HepG2 (cell line): ENCODE measurements around the gene TBX15. TPM values are rescaled to one million over a fixed set of nuclear protein-coding genes. Genes with fewer than 3 reads are reported as not detected.

Experiments used
- ATAC-seq: fragments of 200-7000 bp; cut with Tn5 transposase; 3 replicates; pipeline ENCODE4 v1.9.1; 2020; ENCODE audit warnings: mild to moderate bottlenecking, moderate library complexity
- BruUV-seq: library from RNA; stranded (reverse); fragments of 400-500 nt; replicated peaks from 2 replicates; lab custom pipeline; 2021; lab: Mats Ljungman, UMichigan
- CTCF ChIA-PET: fragments of 300-600 bp; formaldehyde crosslinking; extraction: SDS; loops from one replicate; lab custom pipeline; 2021; ENCODE audit warnings: low total read pairs, inconsistent platforms, low intra/inter-chr PET ratio; lab: Yijun Ruan, JAX
- POLR2A ChIA-PET: fragments of 350-600 bp; sonication (Branson Sonifier 250); formaldehyde crosslinking; loops from one replicate; lab custom pipeline; 2020; ENCODE audit warnings: antibody characterized with exemption, inconsistent platforms; lab: Yijun Ruan, JAX
- DNase-seq: peaks from one replicate; pipeline ENCODE4 v3.0.0-alpha.2; 2015; ENCODE audit warnings: low spot score
- FAIRE-seq: peaks from 3 replicates; lab custom pipeline; 2011; peaks lifted over from hg19 to GRCh38; lab: Jason Lieb, UNC
- H2AFZ ChIP-seq: one replicate; pipeline ENCODE4 v1.6.1; 2011; ENCODE audit warnings: low read length, inconsistent platforms
- H3K27ac ChIP-seq: fragments of 300-600 bp; 3 replicates; pipeline ENCODE4 v1.8.0; 2011; ENCODE audit warnings: mixed run types, mild to moderate bottlenecking, mixed read lengths, low read length, inconsistent platforms; ENCODE audit not compliant: insufficient read depth; ENCODE audit errors: extremely low read length
- H3K27me3 ChIP-seq, 2 experiments: fragments of 200-600 bp in 1 of 2; 2 replicates in 1 of 2; 3 replicates in 1 of 2; pipeline versions ENCODE4 v1.6.0 to v1.8.0; 2011; ENCODE audit warnings: low read length in 2 of 2, mild to moderate bottlenecking in 2 of 2, moderate library complexity in 2 of 2, inconsistent platforms in 1 of 2; ENCODE audit not compliant: insufficient read depth in 2 of 2, control insufficient read depth in 1 of 2
- H3K36me3 ChIP-seq, 2 experiments: fragments of 200-600 bp in 1 of 2; replicated peaks in 1 of 2; 2 replicates in 1 of 2; 3 replicates in 1 of 2; pipeline versions ENCODE4 v1.5.1 to v1.8.0; 2011; ENCODE audit warnings: low read length in 2 of 2, inconsistent platforms in 1 of 2; ENCODE audit not compliant: insufficient read depth in 2 of 2, control insufficient read depth in 1 of 2
- H3K4me1 ChIP-seq: 2 replicates; pipeline ENCODE4 v1.5.1; 2012; ENCODE audit warnings: low read length, inconsistent platforms; ENCODE audit not compliant: insufficient read depth
- H3K4me2 ChIP-seq: 2 replicates; pipeline ENCODE4 v1.6.0; 2011; ENCODE audit warnings: low read depth, low read length, inconsistent platforms
- H3K4me3 ChIP-seq, 3 experiments: fragments of 200-600 bp in 1 of 3; sonication (generic), shearing (Covaris generic) in 1 of 3; replicated peaks in 1 of 3; 2 replicates each; pipeline ENCODE4 v1.5.1; 2011 to 2016; ENCODE audit warnings: low read length in 3 of 3, inconsistent platforms in 2 of 3, low read depth in 2 of 3, mild to moderate bottlenecking in 2 of 3, control low read depth in 1 of 3, mixed read lengths in 1 of 3; ENCODE audit not compliant: insufficient read depth in 1 of 3
- H3K79me2 ChIP-seq: one replicate; pipeline ENCODE4 v1.6.1; 2011; ENCODE audit warnings: low read length, inconsistent platforms; ENCODE audit not compliant: insufficient read depth
- H3K9ac ChIP-seq: 2 replicates; pipeline ENCODE4 v1.6.0; 2011; ENCODE audit warnings: mild to moderate bottlenecking, low read depth, low read length, inconsistent platforms; ENCODE audit not compliant: insufficient read depth
- H3K9me3 ChIP-seq: 2 replicates; pipeline ENCODE4 v1.5.1; 2012; ENCODE audit warnings: mild to moderate bottlenecking, low read length
- H4K20me1 ChIP-seq: 2 replicates; pipeline ENCODE4 v1.6.0; 2011; ENCODE audit warnings: inconsistent platforms, mild to moderate bottlenecking, low read length, moderate library complexity; ENCODE audit not compliant: insufficient read depth
- ATF1 ChIP-seq: IDR thresholded peaks from 2 replicates; pipeline ENCODE4 v1.6.1; 2016; ENCODE audit warnings: mild to moderate bottlenecking, control low read depth
- ETV5 ChIP-seq: IDR thresholded peaks from 2 replicates; pipeline ENCODE4 v1.6.1; 2018; ENCODE audit warnings: missing biosample characterization, missing genetic modification reagents, inconsistent platforms, borderline replicate concordance
- KDM5A ChIP-seq: fragments of 200-600 bp; sonication (generic); IDR thresholded peaks from 2 replicates; pipeline ENCODE4 v1.7.0; 2018; ENCODE audit warnings: antibody characterized with exemption, mild to moderate bottlenecking, low read length, borderline replicate concordance
- RBFOX2 ChIP-seq: fragments of 200-400 bp; formaldehyde crosslinking; IDR thresholded peaks from 2 replicates; pipeline ENCODE4 v1.6.1; 2017; ENCODE audit warnings: low read depth, mild to moderate bottlenecking, low read length
- SRSF1 ChIP-seq: fragments of 200-400 bp; formaldehyde crosslinking; optimal IDR thresholded peaks from 2 replicates; pipeline ENCODE3; 2017; ENCODE audit warnings: mild to moderate bottlenecking, low read depth, low read length, moderate library complexity
- STAT6 ChIP-seq: sonication (generic); formaldehyde crosslinking; IDR thresholded peaks from 2 replicates; pipeline ENCODE4 v1.4.0; 2020; ENCODE audit warnings: missing genetic modification reagents, mild to moderate bottlenecking, borderline replicate concordance
- ZBTB33 ChIP-seq: sonication (generic); formaldehyde crosslinking; IDR thresholded peaks from 2 replicates; pipeline ENCODE4 v1.4.0; 2020; ENCODE audit warnings: missing genetic modification reagents
- ZFP82 ChIP-seq: sonication (generic); formaldehyde crosslinking; IDR thresholded peaks from 2 replicates; pipeline ENCODE4 v1.5.1; 2020; ENCODE audit warnings: mild to moderate bottlenecking, missing genetic modification reagents, borderline replicate concordance
- ZNF431 ChIP-seq: sonication (generic); formaldehyde crosslinking; IDR thresholded peaks from 2 replicates; pipeline ENCODE4 v1.9.0; 2022; ENCODE audit warnings: missing genetic modification reagents, low read depth, mild to moderate bottlenecking, borderline replicate concordance
- ZNF558 ChIP-seq: sonication (generic); formaldehyde crosslinking; IDR thresholded peaks from 2 replicates; pipeline ENCODE4 v1.9.0; 2022; ENCODE audit warnings: mild to moderate bottlenecking, missing genetic modification reagents, borderline replicate concordance
- WGBS: methylation state at CpG from one replicate; pipeline ENCODE4 v1.1.6; 2017; ENCODE audit warnings: low lambda C conversion rate; 5-methylcytosine and 5-hydroxymethylcytosine counted together
- in situ Hi-C: cut with HindIII; loops from 2 replicates; pipeline ENCODE4 v1.10.0; 2017; ENCODE audit warnings: low pct_unique_long_range_greater_than_20kb; ENCODE audit not compliant: extremely low pct_ligation_motif_present
- intact Hi-C: fragments of 100-400 bp; cut with micrococcal nuclease; formaldehyde crosslinking; loops from one replicate; pipeline ENCODE4 v1.10.0; 2022; ENCODE audit not compliant: unreplicated experiment
- polyA plus RNA-seq, 8 experiments: library from polyadenylated mRNA; depleted of rRNA in 3 of 8; stranded (reverse) in 7 of 8; unstranded in 1 of 8; fragments of >200 nt; fragmentation: Illumina TruSeq in 4 of 8; extraction: Trizol in 4 of 8; gene quantifications; 2 replicates each; pipeline versions ENCODE4 v1.2.1 to v1.2.3, GENCODE V29; 2011 to 2016; ENCODE audit warnings: low read depth in 4 of 8, missing spikeins in 1 of 8, mixed read lengths in 1 of 8; ENCODE audit not compliant: insufficient read depth in 1 of 8
- total RNA-seq, 5 experiments: library from RNA; depleted of rRNA; stranded (reverse); fragments of >200 nt; fragmentation: Illumina TruSeq; extraction: Trizol; gene quantifications; 2 replicates each; pipeline ENCODE4 v1.2.3, GENCODE V29; 2016; ENCODE audit warnings: low read depth in 1 of 5

TBX15 gene
- total and polyA plus RNA-seq, 2 of the 13 experiments (the other 11 are each of a cell fraction or from before 2014, with no cell fraction given) = 0.42 to 1.9 TPM

- intact Hi-C loops = loop anchor here (10.0 kb wide), 1 partner anchor 185 kb away; the partner anchor contains the start of gene WARS2
- Histone ChIP-seq H3K4me3 (peak overlapping the region in 1 of 3 experiments; percentile 16; a peak in 1 of 6 replicates), H3K4me2 (peak overlapping the region; percentile 60), H3K36me3 (no peaks in the 10 kb centered on the region), H3K27ac (peak overlapping the region; percentile 98), H3K27me3 (no peaks in the 10 kb centered on the region), H3K79me2 (no peaks in the 10 kb centered on the region), H3K9ac (peak overlapping the region; percentile 77), H3K4me1 (peaks cover 73% of the 10 kb centered on the region), H3K9me3 (no peaks in the 10 kb centered on the region), H2AFZ (no peak overlapping the region), H4K20me1 (no peaks in the 10 kb centered on the region)
- in situ Hi-C loops = no loop called here
- FAIRE-seq (no peak), ATAC-seq (no peak), DNase-seq (no peak)
- BruUV-seq = TSS peak; percentile 95
- 76% methylated on average over 7 of the region's 7 CpGs for WGBS
- POLR2A ChIA-PET = interaction anchor here (1.2 to 2.8 kb wide), 4 partner anchors 10 to 180 kb away, joined by 3 to 9 read pairs (median 8); partner anchors contain the start of gene WARS2
- CTCF ChIA-PET = no interaction called here
- TF ChIP-seq ZNF431 (CRISPR knock-in tag) (0 out of 2 replicates have a peak, but pooled peaks have one; percentile 5), STAT6 (CRISPR knock-in tag) (0 out of 2 replicates have a peak, but pooled peaks have one; percentile 39), ZBTB33 (CRISPR knock-in tag) (peak; percentile 61), KDM5A (peak; percentile 15; the same call in 1 of the 2 replicates), RBFOX2 (0 out of 2 replicates have a peak, but pooled peaks have one; percentile 17), SRSF1 (peak; percentile 56), ETV5 (CRISPR knock-in tag) (no peak), ZNF558 (CRISPR knock-in tag) (peak; percentile 17; the same call in 1 of the 2 replicates), ATF1 (CRISPR knock-in tag) (no peak), ZFP82 (CRISPR knock-in tag) (no peak)
- TF ChIP-seq, all 625 proteins: peak for 7
These were observed 28.0 kb downstream of the TBX15 start for GRCh38 chr1:118960026-118960561.
